ENCODE data around the gene TMTC1. TPM values are rescaled to one million over a fixed set of nuclear protein-coding genes. Genes with fewer than 3 reads are reported as not detected.

Gene TMTC1
- total and polyA plus RNA-seq, 4 experiments from 2014 or later, result not detected

DNA sequence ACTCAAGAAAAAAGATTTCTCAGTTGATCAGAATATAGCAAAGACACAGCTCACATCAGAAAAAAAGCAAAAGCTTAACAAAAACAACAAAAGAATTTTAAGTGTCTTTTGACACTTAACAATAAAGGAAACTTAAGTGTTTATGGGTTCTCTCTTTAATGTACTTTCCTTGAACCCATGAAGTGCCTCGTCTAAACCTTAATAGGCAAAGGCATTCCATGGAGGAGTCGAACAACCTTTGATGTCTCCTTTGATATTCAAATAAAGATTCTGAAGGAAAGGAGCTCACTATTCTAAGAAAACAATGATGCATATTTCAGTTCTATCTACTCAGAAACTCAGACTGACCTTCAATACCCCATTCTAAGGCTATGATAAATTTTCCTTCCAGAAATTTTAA is 116.7 kb downstream of the TMTC1 start:
- no peak for DNase-seq
- Mint-ChIP-seq H3K27ac (no peak overlapping the region), H3K36me3 (no peaks in the 10 kb centered on the region), H3K4me3 (no peak overlapping the region), H3K4me1 (no peaks in the 10 kb centered on the region), H3K9me3 (no peaks in the 10 kb centered on the region), H3K27me3 (peaks cover 0 to 2% of the 10 kb centered on the region in 2 donors)
- Histone ChIP-seq H3K27me3 (ENCODE audit: insufficient read depth, low read length) (no peaks in the 10 kb centered on the region), H3K4me3 (ENCODE audit: low read length in 2 of 2) (no peak overlapping the region), H3K27ac (ENCODE audit: low read depth, low read length) (no peak overlapping the region), H3K9me3 (ENCODE audit: control insufficient read depth in 1 of 2, low read length in 2 of 2) (no peaks in the 10 kb centered on the region), H3K4me1 (ENCODE audit: insufficient read depth, low read length) (no peaks in the 10 kb centered on the region), H3K36me3 (ENCODE audit: insufficient read depth, low read length) (no peaks in the 10 kb centered on the region)
- CTCF ChIA-PET (ENCODE audit: partially characterized antibody), result interaction anchor here (1.3 kb wide), 1 partner anchor 9 kb away, joined by 3 read pairs; no protein-coding TSS in a partner anchor
- POLR2A ChIA-PET (ENCODE audit: partially characterized antibody), result no interaction called here
- intact Hi-C loops (cut with micrococcal nuclease), result no loop called here

- Mint-ChIP-seq H3K27ac (no peak overlapping the region), H3K9me3 (no peaks in the 10 kb centered on the region), H3K27me3 (peaks cover 0 to 2% of the 10 kb centered on the region in 2 donors), H3K36me3 (no peaks in the 10 kb centered on the region), H3K4me1 (no peaks in the 10 kb centered on the region), H3K4me3 (no peak overlapping the region)
- Histone ChIP-seq H3K27ac (ENCODE audit: low read depth, low read length) (no peak overlapping the region), H3K4me1 (ENCODE audit: insufficient read depth, low read length) (no peaks in the 10 kb centered on the region), H3K4me3 (ENCODE audit: low read length in 2 of 2) (no peak overlapping the region), H3K9me3 (ENCODE audit: control insufficient read depth in 1 of 2, low read length in 2 of 2) (no peaks in the 10 kb centered on the region), H3K27me3 (ENCODE audit: insufficient read depth, low read length) (no peaks in the 10 kb centered on the region), H3K36me3 (ENCODE audit: insufficient read depth, low read length) (no peaks in the 10 kb centered on the region)
- intact Hi-C loops (cut with micrococcal nuclease), result no loop called here
- DNase-seq, result no peak
- ChIA-PET CTCF (ENCODE audit: partially characterized antibody) (no interaction called here), POLR2A (ENCODE audit: partially characterized antibody) (no interaction called here)
Observed at GRCh38 chr12:29665107-29665506, 118.6 kb downstream of the TMTC1 start.

DNA sequence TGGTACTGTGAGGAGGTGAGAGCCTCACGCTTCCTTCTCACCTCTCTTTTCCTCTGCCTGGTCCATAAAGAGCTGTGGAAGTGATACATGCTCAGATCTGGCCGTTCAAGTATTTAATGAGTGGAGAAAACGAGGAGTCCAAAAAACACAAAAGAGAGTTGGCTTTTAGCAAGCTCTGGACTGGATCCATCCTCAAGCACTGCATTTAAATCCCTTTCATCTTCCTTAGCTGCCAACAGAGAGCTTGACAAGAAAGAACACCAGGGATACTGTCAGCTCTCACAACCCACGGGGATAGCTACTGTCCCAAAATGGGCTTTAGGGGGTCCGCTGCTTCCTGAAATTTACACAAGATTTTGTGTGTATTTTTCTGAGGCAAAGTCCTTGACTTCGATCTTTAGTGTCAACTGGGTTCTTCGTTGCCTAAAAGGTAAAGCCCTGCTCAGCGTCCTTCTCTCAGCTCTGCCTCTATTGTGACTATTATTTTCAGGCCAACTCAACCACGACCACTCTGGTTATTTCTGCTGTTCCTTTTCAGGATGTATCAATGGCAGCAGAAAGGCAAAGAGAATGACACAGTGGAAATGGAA is 120.9 kb downstream of the TMTC1 start:
- ChIA-PET CTCF (ENCODE audit: partially characterized antibody) (no interaction called here), POLR2A (ENCODE audit: partially characterized antibody) (no interaction called here)
- H3K27me3 ChIP-seq (ENCODE audit: insufficient read depth, low read length), result no peaks in the 10 kb centered on the region
- Mint-ChIP-seq H3K9me3 (no peaks in the 10 kb centered on the region), H3K36me3 (no peaks in the 10 kb centered on the region), H3K27ac (no peak overlapping the region), H3K27me3 (no peaks in the 10 kb centered on the region), H3K4me1 (no peaks in the 10 kb centered on the region), H3K4me3 (no peak overlapping the region)
- H3K36me3 ChIP-seq (ENCODE audit: insufficient read depth, low read length), result no peaks in the 10 kb centered on the region
- no peaks in the 10 kb centered on the region for H3K9me3 ChIP-seq (ENCODE audit: control insufficient read depth in 1 of 2, low read length in 2 of 2)
- intact Hi-C loops (cut with micrococcal nuclease), result no loop called here
- DNase-seq, result no peak
- no peaks in the 10 kb centered on the region for H3K4me1 ChIP-seq (ENCODE audit: insufficient read depth, low read length)
- H3K27ac ChIP-seq (ENCODE audit: low read depth, low read length), result no peak overlapping the region
- H3K4me3 ChIP-seq (ENCODE audit: low read length in 2 of 2), result no peak overlapping the region

DNA sequence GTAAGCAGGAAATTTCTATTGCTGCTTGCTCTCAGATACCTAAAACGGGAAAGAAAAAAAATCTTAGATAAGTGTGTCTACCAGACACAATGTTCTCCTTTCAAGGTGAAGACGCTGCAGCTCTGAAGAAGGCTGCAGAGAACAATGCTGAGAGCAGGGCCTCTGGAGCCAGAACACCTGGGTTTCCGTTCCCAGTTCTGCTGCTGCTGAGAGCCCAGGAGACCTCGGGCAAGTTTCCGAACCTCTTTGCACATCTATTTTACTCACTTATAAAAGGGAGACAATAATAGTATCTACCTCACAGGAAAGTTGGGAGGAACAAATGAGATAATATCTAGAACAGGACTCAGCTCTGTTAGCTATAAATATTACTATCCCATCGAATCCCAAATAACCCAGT is 122.9 kb downstream of the TMTC1 start:
- ChIA-PET CTCF (ENCODE audit: partially characterized antibody) (no interaction called here), POLR2A (ENCODE audit: partially characterized antibody) (no interaction called here)
- Mint-ChIP-seq H3K27me3 (no peaks in the 10 kb centered on the region), H3K4me3 (no peak overlapping the region), H3K9me3 (no peaks in the 10 kb centered on the region), H3K36me3 (no peaks in the 10 kb centered on the region), H3K4me1 (no peaks in the 10 kb centered on the region), H3K27ac (no peak overlapping the region)
- H3K27ac ChIP-seq (ENCODE audit: low read depth, low read length), result no peak overlapping the region
- H3K9me3 ChIP-seq (ENCODE audit: control insufficient read depth in 1 of 2, low read length in 2 of 2), result no peaks in the 10 kb centered on the region
- H3K36me3 ChIP-seq (ENCODE audit: insufficient read depth, low read length), result no peaks in the 10 kb centered on the region
- no peaks in the 10 kb centered on the region for H3K4me1 ChIP-seq (ENCODE audit: insufficient read depth, low read length)
- no peaks in the 10 kb centered on the region for H3K27me3 ChIP-seq (ENCODE audit: insufficient read depth, low read length)
- intact Hi-C loops (cut with micrococcal nuclease), result no loop called here
- DNase-seq, result no peak
- no peak overlapping the region for H3K4me3 ChIP-seq (ENCODE audit: low read length in 2 of 2)

DNA sequence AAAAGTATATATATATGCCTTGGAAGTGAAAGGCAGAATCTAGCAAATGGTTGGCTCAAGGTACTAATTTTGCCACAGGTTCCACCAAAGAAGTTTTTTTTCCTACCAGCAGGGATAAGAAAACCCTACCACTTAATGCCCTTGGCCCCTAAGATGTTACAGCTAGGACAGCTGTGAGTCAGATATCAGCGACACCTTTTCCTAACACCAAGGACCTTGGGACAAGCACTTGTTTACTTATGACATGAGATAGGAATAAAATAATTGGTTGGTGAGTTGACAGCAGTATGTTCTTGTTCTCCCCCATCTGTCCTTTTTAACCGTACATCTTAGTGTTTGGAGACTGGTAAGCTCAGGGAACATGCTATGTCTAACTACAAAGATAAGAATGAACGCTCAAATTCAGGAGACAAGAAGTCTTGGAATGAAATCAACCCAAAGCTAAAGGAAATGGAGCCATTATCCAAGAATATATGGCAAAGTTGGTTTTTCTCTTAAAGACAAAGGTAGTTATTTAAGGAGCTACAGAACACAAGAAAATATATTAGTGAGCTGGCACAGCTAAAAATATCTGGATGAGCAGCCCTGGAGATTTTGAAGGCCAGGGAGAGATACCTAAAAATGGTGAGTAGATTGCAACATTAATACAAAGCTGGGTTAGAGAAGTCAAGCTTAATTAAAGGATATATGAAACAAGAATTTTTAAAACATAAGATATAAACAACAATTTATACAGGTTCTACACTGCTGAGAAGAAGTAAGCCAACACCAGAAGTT is 126.8 kb downstream of the TMTC1 start:
- CTCF ChIA-PET (ENCODE audit: partially characterized antibody), result no interaction called here
- no peaks in the 10 kb centered on the region for H3K36me3 ChIP-seq (ENCODE audit: insufficient read depth, low read length)
- Mint-ChIP-seq H3K36me3 (no peaks in the 10 kb centered on the region), H3K27ac (no peak overlapping the region), H3K4me1 (no peaks in the 10 kb centered on the region), H3K4me3 (no peak overlapping the region), H3K27me3 (peaks cover 0 to 1% of the 10 kb centered on the region in 2 donors), H3K9me3 (peaks cover 0 to under 1% (median 0%) of the 10 kb centered on the region in 8 donors)
- POLR2A ChIA-PET (ENCODE audit: partially characterized antibody), result no interaction called here
- no peaks in the 10 kb centered on the region for H3K4me1 ChIP-seq (ENCODE audit: insufficient read depth, low read length)
- no peak overlapping the region for H3K27ac ChIP-seq (ENCODE audit: low read depth, low read length)
- H3K4me3 ChIP-seq (ENCODE audit: low read length in 2 of 2), result no peak overlapping the region
- intact Hi-C loops (cut with micrococcal nuclease), result no loop called here
- no peaks in the 10 kb centered on the region for H3K9me3 ChIP-seq (ENCODE audit: control insufficient read depth in 1 of 2, low read length in 2 of 2)
- DNase-seq, result no peak
- no peaks in the 10 kb centered on the region for H3K27me3 ChIP-seq (ENCODE audit: insufficient read depth, low read length)

GRCh38 chr12:29655861-29656260 is 127.9 kb downstream of the TMTC1 start:
- Mint-ChIP-seq H3K9me3 (peaks cover 0 to 2% (median 0%) of the 10 kb centered on the region in 8 donors), H3K4me3 (no peak overlapping the region), H3K36me3 (no peaks in the 10 kb centered on the region), H3K27ac (no peak overlapping the region), H3K4me1 (no peaks in the 10 kb centered on the region), H3K27me3 (peaks cover 2 to 3% of the 10 kb centered on the region in 2 donors)
- no peaks in the 10 kb centered on the region for H3K4me1 ChIP-seq (ENCODE audit: insufficient read depth, low read length)
- no peak overlapping the region for H3K4me3 ChIP-seq (ENCODE audit: low read length in 2 of 2)
- intact Hi-C loops (cut with micrococcal nuclease), result no loop called here
- POLR2A ChIA-PET (ENCODE audit: partially characterized antibody), result no interaction called here
- no peak for DNase-seq
- no peaks in the 10 kb centered on the region for H3K9me3 ChIP-seq (ENCODE audit: control insufficient read depth in 1 of 2, low read length in 2 of 2)
- no peaks in the 10 kb centered on the region for H3K36me3 ChIP-seq (ENCODE audit: insufficient read depth, low read length)
- H3K27ac ChIP-seq (ENCODE audit: low read depth, low read length), result no peak overlapping the region
- H3K27me3 ChIP-seq (ENCODE audit: insufficient read depth, low read length), result no peaks in the 10 kb centered on the region
- CTCF ChIA-PET (ENCODE audit: partially characterized antibody), result interaction anchor here (0.7 kb wide), 1 partner anchor 1193 kb away, joined by 3 read pairs; no protein-coding TSS in a partner anchor

- intact Hi-C loops (cut with micrococcal nuclease), result no loop called here
- peaks cover 0 to 2% (median 0%) of the 10 kb centered on the region in 8 donors for H3K9me3 Mint-ChIP-seq
- ChIA-PET CTCF (ENCODE audit: partially characterized antibody) (no interaction called here), POLR2A (ENCODE audit: partially characterized antibody) (no interaction called here)
- H3K36me3 Mint-ChIP-seq, result no peaks in the 10 kb centered on the region
- no peak overlapping the region for H3K27ac Mint-ChIP-seq
- no peaks in the 10 kb centered on the region for H3K9me3 ChIP-seq (ENCODE audit: control insufficient read depth in 1 of 2, low read length in 2 of 2)
- H3K27ac ChIP-seq (ENCODE audit: low read depth, low read length), result no peak overlapping the region
- H3K27me3 Mint-ChIP-seq, result peaks cover 2 to 3% of the 10 kb centered on the region in 2 donors
- H3K27me3 ChIP-seq (ENCODE audit: insufficient read depth, low read length), result no peaks in the 10 kb centered on the region
- no peak overlapping the region for H3K4me3 Mint-ChIP-seq
- no peaks in the 10 kb centered on the region for H3K4me1 ChIP-seq (ENCODE audit: insufficient read depth, low read length)
- H3K36me3 ChIP-seq (ENCODE audit: insufficient read depth, low read length), result no peaks in the 10 kb centered on the region
- no peak for DNase-seq
- no peak overlapping the region for H3K4me3 ChIP-seq (ENCODE audit: low read length in 2 of 2)
- no peaks in the 10 kb centered on the region for H3K4me1 Mint-ChIP-seq
Observed at GRCh38 chr12:29653286-29653685, 130.5 kb downstream of the TMTC1 start.
